Neural progenitor cell (in vitro differentiated cells): ENCODE results near the gene CTSE. TPM values are rescaled to one million over a fixed set of nuclear protein-coding genes. Genes with fewer than 3 reads are reported as not detected.
"Not testable (repeated sequence)": the region's sequence is repeated elsewhere in the genome, so short reads cannot be mapped to it uniquely, and the experiment has no call there.

ENCODE experiments used
- DNase-seq: peaks from one replicate; pipeline ENCODE4 v3.0.0-alpha.2; 2016; ENCODE audit warnings: low spot score
- H2AFZ ChIP-seq: fragments of 200-600 bp; sonication (generic); replicated peaks from 2 replicates; pipeline ENCODE4 v1.6.1; 2016; ENCODE audit warnings: antibody characterized with exemption
- H3F3A ChIP-seq: fragments of 200-600 bp; sonication (generic); 2 replicates; pipeline ENCODE4 v1.6.1; 2016; ENCODE audit warnings: antibody characterized with exemption, low read depth
- H3K27ac ChIP-seq: fragments of 200-600 bp; sonication (generic); 2 replicates; pipeline ENCODE4 v1.5.1; 2016; ENCODE audit warnings: mild to moderate bottlenecking
- H3K27me3 ChIP-seq: fragments of 200-600 bp; sonication (generic); 2 replicates; pipeline ENCODE4 v1.6.1; 2016; ENCODE audit warnings: mild to moderate bottlenecking, moderate library complexity
- H3K36me3 ChIP-seq: fragments of 200-600 bp; sonication (generic); 2 replicates; pipeline ENCODE4 v1.5.1; 2016
- H3K4me1 ChIP-seq: fragments of 200-600 bp; sonication (generic); 2 replicates; pipeline ENCODE4 v1.6.1; 2016; ENCODE audit warnings: mixed run types
- H3K4me2 ChIP-seq: fragments of 200-600 bp; sonication (generic); 2 replicates; pipeline ENCODE4 v1.6.1; 2016
- H3K4me3 ChIP-seq: fragments of 200-600 bp; sonication (generic); 2 replicates; pipeline ENCODE4 v1.5.1; 2016
- H3K79me2 ChIP-seq: fragments of 200-600 bp; sonication (generic); 2 replicates; pipeline ENCODE4 v1.6.1; 2016; ENCODE audit warnings: low read depth
- H3K9ac ChIP-seq: fragments of 200-600 bp; sonication (generic); 2 replicates; pipeline ENCODE4 v1.6.1; 2016
- H3K9me3 ChIP-seq: fragments of 200-600 bp; sonication (generic); 2 replicates; pipeline ENCODE4 v1.5.1; 2016; ENCODE audit warnings: low read depth
- H4K20me1 ChIP-seq: fragments of 200-600 bp; sonication (generic); 2 replicates; pipeline ENCODE4 v1.6.1; 2016; ENCODE audit warnings: low read depth
- H3K27ac Mint-ChIP-seq: 3 replicates; pipeline ENCODE4 v1.8.0; 2021; ENCODE audit warnings: mixed read lengths
- H3K27me3 Mint-ChIP-seq: 2 replicates; pipeline ENCODE4 v1.8.0; 2022; ENCODE audit warnings: low read depth, mild to moderate bottlenecking, inconsistent platforms, moderate library complexity, mixed read lengths; ENCODE audit not compliant: insufficient read depth
- H3K36me3 Mint-ChIP-seq: 3 replicates; pipeline ENCODE4 v1.8.0; 2021; ENCODE audit warnings: mixed read lengths
- H3K4me1 Mint-ChIP-seq: 3 replicates; pipeline ENCODE4 v1.8.0; 2021; ENCODE audit warnings: mixed read lengths
- H3K4me3 Mint-ChIP-seq: 3 replicates; pipeline ENCODE4 v1.8.0; 2021; ENCODE audit warnings: mild to moderate bottlenecking, moderate library complexity, mixed read lengths
- H3K9me3 Mint-ChIP-seq: 3 replicates; pipeline ENCODE4 v1.8.0; 2020; ENCODE audit warnings: mixed read lengths
- CTCF ChIP-seq: fragments of 200-600 bp; sonication (generic); IDR thresholded peaks from 2 replicates; pipeline ENCODE4 v1.5.1; 2017; ENCODE audit warnings: antibody characterized with exemption, mild to moderate bottlenecking
- EZH2 ChIP-seq: fragments of 200-600 bp; sonication (generic); IDR thresholded peaks from 2 replicates; pipeline ENCODE4 v1.6.1; 2017; ENCODE audit warnings: antibody characterized with exemption, mild to moderate bottlenecking, moderate library complexity
- EZH2phosphoT487 ChIP-seq: fragments of 200-600 bp; sonication (generic); IDR thresholded peaks from 2 replicates; pipeline ENCODE4 v1.6.1; 2017; ENCODE audit warnings: antibody characterized with exemption
- total RNA-seq: library from RNA; depleted of rRNA; stranded (reverse); fragments of >200 nt; gene quantifications from 2 replicates; pipeline ENCODE4 v1.2.3, GENCODE V29; 2015; ENCODE audit warnings: low replicate concordance

The CTSE gene
- total RNA-seq, 1 donor from 2014 or later = not detected

- peak; percentile 60 for DNase-seq
- H3K27ac Mint-ChIP-seq = no peak overlapping the region
Measured at GRCh38 chr1:205998457-205999241, 25.0 kb downstream of the CTSE start.

GRCh38 chr1:205996641-205997040, 27.1 kb downstream of the CTSE start:
- H3K79me2 ChIP-seq, H2AFZ ChIP-seq, DNase-seq, H3K9me3 ChIP-seq, H3K9ac ChIP-seq, H3F3A ChIP-seq, H3K36me3 ChIP-seq, H3K27me3 ChIP-seq, H3K27me3 Mint-ChIP-seq, H3K4me2 ChIP-seq, H3K4me3 Mint-ChIP-seq, H3K4me3 ChIP-seq, H3K27ac Mint-ChIP-seq, H3K27ac ChIP-seq, H3K9me3 Mint-ChIP-seq, H4K20me1 ChIP-seq, H3K36me3 Mint-ChIP-seq: not testable (repeated sequence)
- peaks cover 20% of the 10 kb centered on the region for H3K4me1 Mint-ChIP-seq
- H3K4me1 ChIP-seq = peaks cover 12% of the 10 kb centered on the region

More at GRCh38 chr1:205998457-205999241, 25.0 kb downstream of the CTSE start:
- H2AFZ ChIP-seq = no peak overlapping the region
- H3K27ac ChIP-seq = no peak overlapping the region
- peaks cover 6% of the 10 kb centered on the region for H3K27me3 Mint-ChIP-seq
- H3K4me2 ChIP-seq = no peak overlapping the region
- no peak overlapping the region for H3K9ac ChIP-seq
- no peaks in the 10 kb centered on the region for H3K9me3 ChIP-seq
- no peaks in the 10 kb centered on the region for H4K20me1 ChIP-seq
- no peak overlapping the region for H3K4me3 Mint-ChIP-seq
- peaks cover 12% of the 10 kb centered on the region for H3K4me1 ChIP-seq
- H3K36me3 Mint-ChIP-seq = no peaks in the 10 kb centered on the region
- no peak overlapping the region for H3K4me3 ChIP-seq
- peaks cover 24% of the 10 kb centered on the region for H3K4me1 Mint-ChIP-seq
- H3K36me3 ChIP-seq = no peaks in the 10 kb centered on the region
- H3F3A ChIP-seq = no peaks in the 10 kb centered on the region
- TF ChIP-seq CTCF (no peak), EZH2 (no peak), EZH2phosphoT487 (no peak)
- no peaks in the 10 kb centered on the region for H3K27me3 ChIP-seq
- H3K79me2 ChIP-seq = no peaks in the 10 kb centered on the region
- no peaks in the 10 kb centered on the region for H3K9me3 Mint-ChIP-seq

GRCh38 chr1:205994346-205994745, 29.3 kb downstream of the CTSE start:
- Mint-ChIP-seq H3K27ac (peak overlapping the region; percentile 50), H3K4me1 (peaks cover 21% of the 10 kb centered on the region), H3K27me3 (peaks cover 10% of the 10 kb centered on the region), H3K4me3 (no peak overlapping the region), H3K9me3 (peaks cover 9% of the 10 kb centered on the region), H3K36me3 (peaks cover 3% of the 10 kb centered on the region)
- Histone ChIP-seq H3K9me3 (no peaks in the 10 kb centered on the region), H3K27ac (no peak overlapping the region), H3K27me3 (no peaks in the 10 kb centered on the region), H2AFZ (no peak overlapping the region), H3K4me1 (peaks cover 12% of the 10 kb centered on the region), H3K36me3 (no peaks in the 10 kb centered on the region), H4K20me1 (no peaks in the 10 kb centered on the region), H3K4me2 (no peak overlapping the region), H3F3A (no peaks in the 10 kb centered on the region), H3K9ac (no peak overlapping the region), H3K79me2 (no peaks in the 10 kb centered on the region), H3K4me3 (no peak overlapping the region)
- DNase-seq = peak; percentile 21
- no peak for TF ChIP-seq EZH2
- TF ChIP-seq EZH2phosphoT487 = no peak
- no peak for TF ChIP-seq CTCF

- no peak for DNase-seq
- H3K4me1 ChIP-seq = peaks cover 8% of the 10 kb centered on the region
- H3K36me3 ChIP-seq = no peaks in the 10 kb centered on the region
- TF ChIP-seq CTCF (no peak), EZH2 (no peak), EZH2phosphoT487 (no peak)
- H3K4me3 ChIP-seq = no peak overlapping the region
- no peaks in the 10 kb centered on the region for H3K79me2 ChIP-seq
- no peak overlapping the region for H2AFZ ChIP-seq
- no peaks in the 10 kb centered on the region for H3K27me3 ChIP-seq
- Mint-ChIP-seq H3K36me3 (peaks cover 3% of the 10 kb centered on the region), H3K4me3 (no peak overlapping the region), H3K27ac (peak overlapping the region; percentile 8), H3K27me3 (peaks cover 12% of the 10 kb centered on the region), H3K4me1 (peaks cover 15% of the 10 kb centered on the region), H3K9me3 (peaks cover 9% of the 10 kb centered on the region)
- no peaks in the 10 kb centered on the region for H4K20me1 ChIP-seq
- H3F3A ChIP-seq = no peaks in the 10 kb centered on the region
- no peaks in the 10 kb centered on the region for H3K9me3 ChIP-seq
- H3K9ac ChIP-seq = no peak overlapping the region
- no peak overlapping the region for H3K4me2 ChIP-seq
- H3K27ac ChIP-seq = no peak overlapping the region
Measured at GRCh38 chr1:205993068-205993467, 30.6 kb downstream of the CTSE start.
